ENCODE results near the gene PTPRA.

The PTPRA gene

GRCh38 chr20:2900845-2901592, 27.7 kb downstream of the PTPRA start:
- Histone ChIP-seq H3K4me1 (ENCODE audit: control insufficient read depth in 2 of 2, insufficient read depth in 2 of 2, low read length in 2 of 2) (no peaks in the 10 kb centered on the region), H3K27ac (ENCODE audit: low read depth in 2 of 2, low read length in 2 of 2) (no peak overlapping the region), H3K36me3 (ENCODE audit: control insufficient read depth in 2 of 2, insufficient read depth in 2 of 2, low read length in 2 of 2) (no peaks in the 10 kb centered on the region), H3K27me3 (ENCODE audit: control insufficient read depth in 2 of 2, insufficient read depth in 2 of 2, low read length in 2 of 2) (no peaks in the 10 kb centered on the region), H3K4me3 (ENCODE audit: low read length in 2 of 2) (no peak overlapping the region), H3K9me3 (ENCODE audit: control insufficient read depth in 2 of 2, low read length in 2 of 2) (no peaks in the 10 kb centered on the region), H3K9ac (ENCODE audit: low read depth in 1 of 2, low read length in 2 of 2) (no peak overlapping the region)

DNA sequence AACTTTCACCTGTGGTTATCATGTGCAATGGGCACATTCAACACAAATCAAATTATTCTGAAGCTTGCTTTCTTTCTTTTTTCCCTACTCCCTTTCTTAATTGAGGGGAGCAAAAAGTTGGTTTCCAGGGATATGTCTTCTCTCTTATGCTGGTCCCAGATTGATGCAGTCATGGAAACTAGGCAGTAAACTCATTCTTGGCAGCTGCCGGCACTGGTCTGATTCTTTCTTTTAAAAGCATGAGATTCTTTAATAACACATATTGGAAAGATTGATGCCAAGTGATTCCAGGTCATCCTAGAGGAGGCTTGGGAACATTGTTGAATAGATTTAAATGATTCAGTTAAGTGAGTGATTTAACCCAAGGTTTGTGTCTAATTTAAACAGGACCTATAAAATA, 29.0 kb downstream of the PTPRA start:
- Histone ChIP-seq H3K4me3 (ENCODE audit: low read length in 2 of 2) (no peak overlapping the region), H3K4me1 (ENCODE audit: control insufficient read depth in 2 of 2, insufficient read depth in 2 of 2, low read length in 2 of 2) (no peaks in the 10 kb centered on the region), H3K27me3 (ENCODE audit: control insufficient read depth in 2 of 2, insufficient read depth in 2 of 2, low read length in 2 of 2) (no peaks in the 10 kb centered on the region), H3K9ac (ENCODE audit: low read depth in 1 of 2, low read length in 2 of 2) (no peak overlapping the region), H3K36me3 (ENCODE audit: control insufficient read depth in 2 of 2, insufficient read depth in 2 of 2, low read length in 2 of 2) (no peaks in the 10 kb centered on the region), H3K9me3 (ENCODE audit: control insufficient read depth in 2 of 2, low read length in 2 of 2) (no peaks in the 10 kb centered on the region), H3K27ac (ENCODE audit: low read depth in 2 of 2, low read length in 2 of 2) (no peak overlapping the region)

DNA sequence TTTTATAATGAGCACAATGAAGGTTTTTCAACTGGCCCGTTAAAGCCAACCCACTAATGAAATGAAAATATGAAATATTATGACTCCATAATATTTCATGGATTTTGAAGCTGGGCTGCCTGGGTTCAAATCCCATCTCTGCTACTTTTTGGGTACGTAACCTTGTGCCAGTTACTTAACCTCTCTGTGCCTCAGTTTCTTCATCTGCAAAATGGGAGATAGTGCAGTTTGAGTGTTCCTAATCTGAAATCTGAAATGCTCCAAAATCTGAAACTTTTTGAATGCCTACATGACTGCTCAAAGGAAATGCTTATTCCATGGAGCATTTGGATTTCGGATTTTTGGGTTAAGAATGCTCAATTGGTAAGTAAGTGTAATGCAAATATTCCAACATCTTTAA, 29.5 kb downstream of the PTPRA start:
- Histone ChIP-seq H3K27ac (ENCODE audit: low read depth in 2 of 2, low read length in 2 of 2) (no peak overlapping the region), H3K9me3 (ENCODE audit: control insufficient read depth in 2 of 2, low read length in 2 of 2) (no peaks in the 10 kb centered on the region), H3K9ac (ENCODE audit: low read depth in 1 of 2, low read length in 2 of 2) (no peak overlapping the region), H3K4me1 (ENCODE audit: control insufficient read depth in 2 of 2, insufficient read depth in 2 of 2, low read length in 2 of 2) (no peaks in the 10 kb centered on the region), H3K36me3 (ENCODE audit: control insufficient read depth in 2 of 2, insufficient read depth in 2 of 2, low read length in 2 of 2) (no peaks in the 10 kb centered on the region), H3K27me3 (ENCODE audit: control insufficient read depth in 2 of 2, insufficient read depth in 2 of 2, low read length in 2 of 2) (no peaks in the 10 kb centered on the region), H3K4me3 (ENCODE audit: low read length in 2 of 2) (no peak overlapping the region)

- H3K27ac ChIP-seq (ENCODE audit: low read depth in 2 of 2, low read length in 2 of 2), result no peak overlapping the region
- no peaks in the 10 kb centered on the region for H3K9me3 ChIP-seq (ENCODE audit: control insufficient read depth in 2 of 2, low read length in 2 of 2)
- no peak overlapping the region for H3K4me3 ChIP-seq (ENCODE audit: low read length in 2 of 2)
- H3K27me3 ChIP-seq (ENCODE audit: control insufficient read depth in 2 of 2, insufficient read depth in 2 of 2, low read length in 2 of 2), result no peaks in the 10 kb centered on the region
- no peaks in the 10 kb centered on the region for H3K36me3 ChIP-seq (ENCODE audit: control insufficient read depth in 2 of 2, insufficient read depth in 2 of 2, low read length in 2 of 2)
- H3K4me1 ChIP-seq (ENCODE audit: control insufficient read depth in 2 of 2, insufficient read depth in 2 of 2, low read length in 2 of 2), result no peaks in the 10 kb centered on the region
- no peak overlapping the region for H3K9ac ChIP-seq (ENCODE audit: low read depth in 1 of 2, low read length in 2 of 2)
These were observed 30.4 kb downstream of the PTPRA start for GRCh38 chr20:2903686-2904085.

DNA sequence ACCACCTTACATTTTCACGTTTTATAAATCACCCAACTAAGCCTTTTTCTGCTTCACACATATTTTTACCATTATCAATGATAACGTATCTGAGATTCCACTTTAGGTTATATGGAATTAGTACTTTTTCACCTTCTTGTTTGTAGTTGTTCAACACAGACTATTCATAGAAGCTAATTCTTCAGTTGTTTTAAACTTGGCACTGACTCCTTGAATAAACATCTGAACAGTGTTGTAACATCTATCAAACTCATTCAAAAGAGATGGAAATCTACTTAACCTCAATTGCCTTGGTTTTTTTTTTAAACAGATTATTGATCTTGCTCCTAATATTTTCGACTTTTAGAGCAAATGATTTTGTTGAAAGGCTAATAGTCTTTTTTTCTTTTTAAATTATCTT, 34.2 kb downstream of the PTPRA start:
- no peaks in the 10 kb centered on the region for H3K36me3 ChIP-seq (ENCODE audit: control insufficient read depth in 2 of 2, insufficient read depth in 2 of 2, low read length in 2 of 2)

GRCh38 chr20:2909953-2910352, 36.7 kb downstream of the PTPRA start:
- no peak overlapping the region for H3K9ac ChIP-seq (ENCODE audit: low read depth in 1 of 2, low read length in 2 of 2)
- H3K4me3 ChIP-seq (ENCODE audit: low read length in 2 of 2), result no peak overlapping the region
- H3K36me3 ChIP-seq (ENCODE audit: control insufficient read depth in 2 of 2, insufficient read depth in 2 of 2, low read length in 2 of 2), result no peaks in the 10 kb centered on the region
- no peaks in the 10 kb centered on the region for H3K9me3 ChIP-seq (ENCODE audit: control insufficient read depth in 2 of 2, low read length in 2 of 2)
- no peaks in the 10 kb centered on the region for H3K4me1 ChIP-seq (ENCODE audit: control insufficient read depth in 2 of 2, insufficient read depth in 2 of 2, low read length in 2 of 2)
- no peak overlapping the region for H3K27ac ChIP-seq (ENCODE audit: low read depth in 2 of 2, low read length in 2 of 2)
- H3K27me3 ChIP-seq (ENCODE audit: control insufficient read depth in 2 of 2, insufficient read depth in 2 of 2, low read length in 2 of 2), result no peaks in the 10 kb centered on the region

More for the DNA sequence above, 34.2 kb downstream of the PTPRA start:
- Histone ChIP-seq H3K27ac (ENCODE audit: low read depth in 2 of 2, low read length in 2 of 2) (no peak overlapping the region), H3K4me3 (ENCODE audit: low read length in 2 of 2) (no peak overlapping the region), H3K9me3 (ENCODE audit: control insufficient read depth in 2 of 2, low read length in 2 of 2) (no peaks in the 10 kb centered on the region), H3K9ac (ENCODE audit: low read depth in 1 of 2, low read length in 2 of 2) (no peak overlapping the region), H3K27me3 (ENCODE audit: control insufficient read depth in 2 of 2, insufficient read depth in 2 of 2, low read length in 2 of 2) (no peaks in the 10 kb centered on the region), H3K4me1 (ENCODE audit: control insufficient read depth in 2 of 2, insufficient read depth in 2 of 2, low read length in 2 of 2) (no peaks in the 10 kb centered on the region)

DNA sequence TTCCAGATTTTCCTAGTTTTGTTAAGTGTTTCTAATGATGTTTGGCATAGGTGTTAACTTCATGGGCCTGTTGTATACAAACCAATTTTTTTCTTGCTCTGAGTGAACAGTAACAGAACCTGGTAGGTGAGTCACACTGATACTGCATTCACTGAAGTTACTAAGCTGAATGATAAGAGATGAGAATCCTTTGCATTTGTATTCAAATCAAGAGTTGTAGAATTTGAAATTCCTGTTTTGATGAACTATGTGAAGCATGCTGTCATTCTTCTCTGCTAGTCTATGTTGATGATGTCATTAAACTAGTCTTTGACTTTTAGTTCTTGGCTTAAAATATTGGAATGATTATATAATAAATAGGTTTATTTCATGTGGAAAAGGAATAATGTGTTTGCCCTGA, 37.9 kb downstream of the PTPRA start:
- Histone ChIP-seq H3K9ac (ENCODE audit: low read depth in 1 of 2, low read length in 2 of 2) (no peak overlapping the region), H3K27ac (ENCODE audit: low read depth in 2 of 2, low read length in 2 of 2) (no peak overlapping the region), H3K4me1 (ENCODE audit: control insufficient read depth in 2 of 2, insufficient read depth in 2 of 2, low read length in 2 of 2) (no peaks in the 10 kb centered on the region), H3K27me3 (ENCODE audit: control insufficient read depth in 2 of 2, insufficient read depth in 2 of 2, low read length in 2 of 2) (no peaks in the 10 kb centered on the region), H3K4me3 (ENCODE audit: low read length in 2 of 2) (no peak overlapping the region), H3K9me3 (ENCODE audit: control insufficient read depth in 2 of 2, low read length in 2 of 2) (no peaks in the 10 kb centered on the region), H3K36me3 (ENCODE audit: control insufficient read depth in 2 of 2, insufficient read depth in 2 of 2, low read length in 2 of 2) (no peaks in the 10 kb centered on the region)

DNA sequence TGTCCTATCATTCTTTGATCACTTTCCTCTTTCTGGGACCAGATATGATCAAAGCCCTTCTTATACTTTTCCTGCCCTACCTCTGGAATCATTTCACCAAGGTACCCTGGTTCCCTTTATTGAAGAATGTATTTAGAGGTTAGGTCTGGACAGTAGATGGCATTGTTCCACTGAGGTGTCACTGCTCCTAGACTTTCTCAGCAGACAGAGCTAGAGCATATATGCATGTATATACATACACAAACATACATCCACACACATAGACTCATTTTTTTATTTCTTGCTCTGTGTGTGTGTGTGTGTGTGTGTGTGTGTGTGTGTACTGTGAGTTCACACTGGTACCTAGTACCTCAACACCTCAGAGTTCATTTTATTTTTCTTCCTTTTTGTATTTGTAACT, 40.9 kb downstream of the PTPRA start:
- H3K36me3 ChIP-seq (ENCODE audit: control insufficient read depth in 2 of 2, insufficient read depth in 2 of 2, low read length in 2 of 2), result no peaks in the 10 kb centered on the region
- H3K9me3 ChIP-seq (ENCODE audit: control insufficient read depth in 2 of 2, low read length in 2 of 2), result no peaks in the 10 kb centered on the region

GRCh38 chr20:2917266-2917665, 44.0 kb downstream of the PTPRA start:
- Histone ChIP-seq H3K27ac (ENCODE audit: low read depth in 2 of 2, low read length in 2 of 2) (no peak overlapping the region), H3K4me1 (ENCODE audit: control insufficient read depth in 2 of 2, insufficient read depth in 2 of 2, low read length in 2 of 2) (peaks cover 7 to 10% of the 10 kb centered on the region in 2 donors), H3K4me3 (ENCODE audit: low read length in 2 of 2) (no peak overlapping the region), H3K36me3 (ENCODE audit: control insufficient read depth in 2 of 2, insufficient read depth in 2 of 2, low read length in 2 of 2) (no peaks in the 10 kb centered on the region), H3K9ac (ENCODE audit: low read depth in 1 of 2, low read length in 2 of 2) (no peak overlapping the region), H3K27me3 (ENCODE audit: control insufficient read depth in 2 of 2, insufficient read depth in 2 of 2, low read length in 2 of 2) (no peaks in the 10 kb centered on the region), H3K9me3 (ENCODE audit: control insufficient read depth in 2 of 2, low read length in 2 of 2) (no peaks in the 10 kb centered on the region)

More for the DNA sequence above, 40.9 kb downstream of the PTPRA start:
- H3K27ac ChIP-seq (ENCODE audit: low read depth in 2 of 2, low read length in 2 of 2), result no peak overlapping the region
- H3K27me3 ChIP-seq (ENCODE audit: control insufficient read depth in 2 of 2, insufficient read depth in 2 of 2, low read length in 2 of 2), result no peaks in the 10 kb centered on the region
- H3K9ac ChIP-seq (ENCODE audit: low read depth in 1 of 2, low read length in 2 of 2), result no peak overlapping the region
- H3K4me1 ChIP-seq (ENCODE audit: control insufficient read depth in 2 of 2, insufficient read depth in 2 of 2, low read length in 2 of 2), result peaks cover 4 to 9% of the 10 kb centered on the region in 2 donors
- H3K4me3 ChIP-seq (ENCODE audit: low read length in 2 of 2), result no peak overlapping the region

GRCh38 chr20:2918096-2919049, 45.1 kb downstream of the PTPRA start:
- Histone ChIP-seq H3K27ac (ENCODE audit: low read depth in 2 of 2, low read length in 2 of 2) (peak overlapping the region in 1 of 2 donors; percentile 2), H3K4me3 (ENCODE audit: low read length in 2 of 2) (no peak overlapping the region), H3K9ac (ENCODE audit: low read depth in 1 of 2, low read length in 2 of 2) (no peak overlapping the region), H3K4me1 (ENCODE audit: control insufficient read depth in 2 of 2, insufficient read depth in 2 of 2, low read length in 2 of 2) (peaks cover 7 to 10% of the 10 kb centered on the region in 2 donors), H3K36me3 (ENCODE audit: control insufficient read depth in 2 of 2, insufficient read depth in 2 of 2, low read length in 2 of 2) (no peaks in the 10 kb centered on the region), H3K27me3 (ENCODE audit: control insufficient read depth in 2 of 2, insufficient read depth in 2 of 2, low read length in 2 of 2) (no peaks in the 10 kb centered on the region), H3K9me3 (ENCODE audit: control insufficient read depth in 2 of 2, low read length in 2 of 2) (no peaks in the 10 kb centered on the region)
